GM20000 (cell line): ENCODE measurements around the gene TTYH1.
"Not testable (repeated sequence)": the region's sequence is repeated elsewhere in the genome, so short reads cannot be mapped to it uniquely, and the experiment has no call there.

Experiments used
- DNase-seq: peaks from one replicate; pipeline ENCODE4 v3.0.0; 2012; ENCODE audit warnings: low spot score
- CTCF ChIP-seq: IDR thresholded peaks from 2 replicates; pipeline ENCODE4 v1.5.1; 2012; ENCODE audit warnings: mild to moderate bottlenecking, control low read depth; ENCODE audit errors: extremely low read depth, missing control alignments

The TTYH1 gene

GRCh38 chr19:54415208-54415900, at the start of gene TTYH1:
TTYH1 (plus strand) TSS chr19:54415464; CDS start chr19:54415553, 89 bp downstream.
- peak; percentile 26 for TF ChIP-seq CTCF

GRCh38 chr19:54365798-54366197, 49.5 kb upstream of the TTYH1 start:
- not testable (repeated sequence) for DNase-seq

More at GRCh38 chr19:54415208-54415900, at the start of gene TTYH1:
- DNase-seq, result peak; percentile 82

- DNase-seq, result no peak
- no peak for TF ChIP-seq CTCF
Observed at GRCh38 chr19:54366811-54367210, 48.5 kb upstream of the TTYH1 start.

- no peak for DNase-seq
Observed at GRCh38 chr19:54369082-54369687, 46.1 kb upstream of the TTYH1 start.

GRCh38 chr19:54369688-54370433, 45.4 kb upstream of the TTYH1 start:
- DNase-seq, result not testable (repeated sequence)

More at GRCh38 chr19:54369082-54369687, 46.1 kb upstream of the TTYH1 start:
- TF ChIP-seq CTCF, result no peak

GRCh38 chr19:54370434-54370796, 44.8 kb upstream of the TTYH1 start:
- not testable (repeated sequence) for DNase-seq

GRCh38 chr19:54371453-54371852, 43.8 kb upstream of the TTYH1 start:
- not testable (repeated sequence) for DNase-seq

GRCh38 chr19:54373781-54374631, 41.3 kb upstream of the TTYH1 start:
- DNase-seq, result no peak

GRCh38 chr19:54375181-54375938, 39.9 kb upstream of the TTYH1 start:
- DNase-seq, result not testable (repeated sequence)

More at GRCh38 chr19:54373781-54374631, 41.3 kb upstream of the TTYH1 start:
- TF ChIP-seq CTCF, result no peak
